HG03039 (cell line): ENCODE measurements around the gene KCTD16.

Source experiments
- ATAC-seq: cut with Tn5 transposase; IDR thresholded peaks from one replicate; pipeline ENCODE4 v1.9.1; 2021; ENCODE audit warnings: mild to moderate bottlenecking, moderate library complexity; ENCODE audit not compliant: unreplicated experiment

KCTD16 gene

GRCh38 chr5:144393641-144394435 lies 223.2 kb downstream of the KCTD16 start:
- ATAC-seq: no peak

GRCh38 chr5:144395704-144396103 lies 225.0 kb downstream of the KCTD16 start:
- ATAC-seq: no peak

GRCh38 chr5:144403058-144403457 lies 232.4 kb downstream of the KCTD16 start:
- ATAC-seq: no peak

GRCh38 chr5:144403817-144404420 lies 233.2 kb downstream of the KCTD16 start:
- ATAC-seq: no peak

GRCh38 chr5:144404672-144405071 lies 234.0 kb downstream of the KCTD16 start:
- ATAC-seq: no peak

- no peak for ATAC-seq
These were observed 235.3 kb downstream of the KCTD16 start for GRCh38 chr5:144405991-144406390.

- ATAC-seq: no peak
These were observed 235.8 kb downstream of the KCTD16 start for GRCh38 chr5:144406442-144406841.

- no peak for ATAC-seq
These were observed 243.7 kb downstream of the KCTD16 start for GRCh38 chr5:144414202-144415029.

- no peak for ATAC-seq
These were observed 245.5 kb downstream of the KCTD16 start for GRCh38 chr5:144416196-144416595.

- ATAC-seq: no peak
These were observed 248.0 kb downstream of the KCTD16 start for GRCh38 chr5:144418719-144419118.

- ATAC-seq: no peak
These were observed 250.7 kb downstream of the KCTD16 start for GRCh38 chr5:144421411-144421810.

GRCh38 chr5:144422018-144422727 lies 251.5 kb downstream of the KCTD16 start:
- no peak for ATAC-seq

GRCh38 chr5:144427866-144428265 lies 257.2 kb downstream of the KCTD16 start:
- ATAC-seq: no peak

GRCh38 chr5:144428326-144428725 lies 257.7 kb downstream of the KCTD16 start:
- ATAC-seq: no peak

GRCh38 chr5:144429405-144429804 lies 258.7 kb downstream of the KCTD16 start:
- no peak for ATAC-seq

GRCh38 chr5:144429905-144430304 lies 259.2 kb downstream of the KCTD16 start:
- no peak for ATAC-seq

GRCh38 chr5:144433140-144433822 lies 262.6 kb downstream of the KCTD16 start:
- no peak for ATAC-seq

- ATAC-seq: no peak
These were observed 263.2 kb downstream of the KCTD16 start for GRCh38 chr5:144433893-144434292.

- no peak for ATAC-seq
These were observed 265.3 kb downstream of the KCTD16 start for GRCh38 chr5:144436007-144436406.

- ATAC-seq: no peak
These were observed 267.6 kb downstream of the KCTD16 start for GRCh38 chr5:144438237-144438636.
